HepG2 (cell line): ENCODE data around the gene LEMD2. TPM values are rescaled to one million over a fixed set of nuclear protein-coding genes. Genes with fewer than 3 reads are reported as not detected.
A peak's percentile ranks its signal among the peaks of the same experiment; 100 is the strongest.

Source experiments
- ELF1 ChIP-seq: sonication (generic); formaldehyde crosslinking; IDR thresholded peaks from 2 replicates; pipeline ENCODE4 v1.4.0; 2020; ENCODE audit warnings: missing genetic modification reagents
- ETV6 ChIP-seq: sonication (generic); formaldehyde crosslinking; conservative IDR thresholded peaks from 2 replicates; pipeline ENCODE4 v1.4.0; 2020; ENCODE audit warnings: missing genetic modification reagents
- IKZF4 ChIP-seq: sonication (generic); formaldehyde crosslinking; IDR thresholded peaks from 2 replicates; pipeline ENCODE4 v1.5.1; 2020; ENCODE audit warnings: borderline replicate concordance, mild to moderate bottlenecking, low read depth, missing genetic modification reagents; ENCODE audit errors: not compliant biosample characterization
- IKZF5 ChIP-seq: IDR thresholded peaks from 2 replicates; pipeline ENCODE4 v1.6.1; 2018; ENCODE audit warnings: missing genetic modification reagents, mild to moderate bottlenecking, missing compliant biosample characterization
- IRF1 ChIP-seq: sonication (generic); formaldehyde crosslinking; IDR thresholded peaks from 2 replicates; pipeline ENCODE4 v1.4.0; 2020; ENCODE audit warnings: low read depth, mild to moderate bottlenecking, missing genetic modification reagents
- MAZ ChIP-seq, 2 experiments: sonication (generic) in 1 of 2; formaldehyde crosslinking in 1 of 2; IDR thresholded peaks; 2 replicates each; pipeline versions ENCODE4 v1.5.0 to v1.6.1; 2012 to 2020; ENCODE audit warnings: low read depth in 2 of 2, mild to moderate bottlenecking in 2 of 2, borderline replicate concordance in 1 of 2, improper control_type of control experiment in 1 of 2, low read length in 1 of 2, missing genetic modification reagents in 1 of 2, moderate library complexity in 1 of 2
- MBNL3 ChIP-seq: fragments of 250-450 bp; sonication (Bioruptor Pico); conservative IDR thresholded peaks from 2 replicates; pipeline ENCODE4 v1.8.0; 2022; ENCODE audit warnings: mild to moderate bottlenecking, inconsistent platforms
- NFAT5 ChIP-seq: sonication (generic); formaldehyde crosslinking; IDR thresholded peaks from 2 replicates; pipeline ENCODE4 v1.4.0; 2020; ENCODE audit warnings: missing genetic modification reagents
- RBM22 ChIP-seq: fragments of 200-400 bp; formaldehyde crosslinking; optimal IDR thresholded peaks from 2 replicates; pipeline ENCODE3; 2017; ENCODE audit warnings: mild to moderate bottlenecking, low read length, moderate library complexity
- SNAPC4 ChIP-seq: sonication (generic); formaldehyde crosslinking; IDR thresholded peaks from 2 replicates; pipeline ENCODE4 v1.4.0; 2020; ENCODE audit warnings: mild to moderate bottlenecking, missing genetic modification reagents
- SUZ12 ChIP-seq: fragments of 150-350 bp; IDR thresholded peaks from 2 replicates; pipeline ENCODE4 v1.6.1; 2014; ENCODE audit warnings: low read depth, low read length
- ZFP36L2 ChIP-seq: sonication (generic); formaldehyde crosslinking; IDR thresholded peaks from 2 replicates; pipeline ENCODE4 v1.4.0; 2020; ENCODE audit warnings: missing genetic modification reagents
- ZFP41 ChIP-seq: sonication (generic); formaldehyde crosslinking; IDR thresholded peaks from 2 replicates; pipeline ENCODE4 v1.4.0; 2020; ENCODE audit warnings: mild to moderate bottlenecking, missing genetic modification reagents, borderline replicate concordance
- ZMYM2 ChIP-seq: sonication (generic); formaldehyde crosslinking; IDR thresholded peaks from 2 replicates; pipeline ENCODE4 v1.8.0; 2022; ENCODE audit warnings: mild to moderate bottlenecking, missing genetic modification reagents
- ZNF749 ChIP-seq: sonication (generic); formaldehyde crosslinking; IDR thresholded peaks from 2 replicates; pipeline ENCODE4 v1.8.0; 2022; ENCODE audit warnings: mild to moderate bottlenecking, missing genetic modification reagents, moderate library complexity, borderline replicate concordance
- polyA plus RNA-seq, 8 experiments: library from polyadenylated mRNA; depleted of rRNA in 3 of 8; stranded (reverse) in 7 of 8; unstranded in 1 of 8; fragments of >200 nt; fragmentation: Illumina TruSeq in 4 of 8; extraction: Trizol in 4 of 8; gene quantifications; 2 replicates each; pipeline versions ENCODE4 v1.2.1 to v1.2.3, GENCODE V29; 2011 to 2016; ENCODE audit warnings: low read depth in 4 of 8, missing spikeins in 1 of 8, mixed read lengths in 1 of 8; ENCODE audit not compliant: insufficient read depth in 1 of 8
- total RNA-seq, 5 experiments: library from RNA; depleted of rRNA; stranded (reverse); fragments of >200 nt; fragmentation: Illumina TruSeq; extraction: Trizol; gene quantifications; 2 replicates each; pipeline ENCODE4 v1.2.3, GENCODE V29; 2016; ENCODE audit warnings: low read depth in 1 of 5

Gene LEMD2
- total and polyA plus RNA-seq, 2 of the 13 experiments (the other 11 are each of a cell fraction or from before 2014, with no cell fraction given) = 45.2 to 62.9 TPM

GRCh38 chr6:33761922-33762629 is 26.9 kb downstream of the LEMD2 start (continued):
- no peak for TF ChIP-seq IRF1 (CRISPR knock-in tag)
- no peak for TF ChIP-seq NFAT5 (CRISPR knock-in tag)
- no peak for TF ChIP-seq SNAPC4 (CRISPR knock-in tag)
- TF ChIP-seq IKZF4 (CRISPR knock-in tag) = peak; percentile 88
- no peak for TF ChIP-seq ZNF749
- TF ChIP-seq RBM22 = no peak
- 0 out of 2 replicates have a peak, but pooled peaks have one; percentile 55 for TF ChIP-seq ZFP41 (CRISPR knock-in tag)
- no peak for TF ChIP-seq ETV6 (CRISPR knock-in tag)
- peak; percentile 56 for TF ChIP-seq ELF1 (CRISPR knock-in tag)
- no peak; the same call in 1 of the 2 replicates for TF ChIP-seq ZFP36L2 (CRISPR knock-in tag)
- TF ChIP-seq MBNL3 (CRISPR knock-in tag) = no peak
- TF ChIP-seq MAZ (IDR thresholded peaks at IDR 0.05; ENCODE audit: borderline replicate concordance, low read depth, low read length) = peak; percentile 83
- TF ChIP-seq MAZ (CRISPR knock-in tag; IDR thresholded peaks at IDR 0.05; ENCODE audit: low read depth) = peak; percentile 98
- TF ChIP-seq SUZ12 = no peak
- TF ChIP-seq IKZF5 = peak; percentile 78
- TF ChIP-seq ZMYM2 (CRISPR knock-in tag) = peak; percentile 76
